Thyroid gland (tissue), 4 donors: ENCODE results near the gene CKAP2.

Source experiments
- POLR2A ChIP-seq, 2 donors: fragments of 450-650 bp; IDR thresholded peaks; one replicate each; pipeline ENCODE4 v1.6.1; 2017; ENCODE audit warnings: antibody characterized with exemption in 2 of 2, mild to moderate bottlenecking in 2 of 2, moderate library complexity in 1 of 2
- TF ChIP-seq, protein P1 (sequence below), 6 experiments: fragments of 200-600 bp in 3 of 6; fragments of 450-650 bp in 3 of 6; sonication (generic) in 3 of 6; IDR thresholded peaks; one replicate each; pipeline ENCODE4 v1.5.1; 2016 to 2019; ENCODE audit warnings: antibody characterized with exemption in 6 of 6, mild to moderate bottlenecking in 2 of 6, inconsistent platforms in 1 of 6, moderate library complexity in 1 of 6

- TF ChIP-seq, protein P1, sequence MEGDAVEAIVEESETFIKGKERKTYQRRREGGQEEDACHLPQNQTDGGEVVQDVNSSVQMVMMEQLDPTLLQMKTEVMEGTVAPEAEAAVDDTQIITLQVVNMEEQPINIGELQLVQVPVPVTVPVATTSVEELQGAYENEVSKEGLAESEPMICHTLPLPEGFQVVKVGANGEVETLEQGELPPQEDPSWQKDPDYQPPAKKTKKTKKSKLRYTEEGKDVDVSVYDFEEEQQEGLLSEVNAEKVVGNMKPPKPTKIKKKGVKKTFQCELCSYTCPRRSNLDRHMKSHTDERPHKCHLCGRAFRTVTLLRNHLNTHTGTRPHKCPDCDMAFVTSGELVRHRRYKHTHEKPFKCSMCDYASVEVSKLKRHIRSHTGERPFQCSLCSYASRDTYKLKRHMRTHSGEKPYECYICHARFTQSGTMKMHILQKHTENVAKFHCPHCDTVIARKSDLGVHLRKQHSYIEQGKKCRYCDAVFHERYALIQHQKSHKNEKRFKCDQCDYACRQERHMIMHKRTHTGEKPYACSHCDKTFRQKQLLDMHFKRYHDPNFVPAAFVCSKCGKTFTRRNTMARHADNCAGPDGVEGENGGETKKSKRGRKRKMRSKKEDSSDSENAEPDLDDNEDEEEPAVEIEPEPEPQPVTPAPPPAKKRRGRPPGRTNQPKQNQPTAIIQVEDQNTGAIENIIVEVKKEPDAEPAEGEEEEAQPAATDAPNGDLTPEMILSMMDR (IDR thresholded peaks at IDR 0.05), result no peak
- TF ChIP-seq POLR2A (IDR thresholded peaks at IDR 0.05), result no peak
Measured at GRCh38 chr13:52411629-52412028, 43.6 kb upstream of the CKAP2 start.
